PC-9 (cell line): ENCODE data around the gene EMILIN3. TPM values are rescaled to one million over a fixed set of nuclear protein-coding genes. Genes with fewer than 3 reads are reported as not detected.
A peak's percentile ranks its signal among the peaks of the same experiment; 100 is the strongest.

Experiments used
- BruUV-seq: library from RNA; stranded (reverse); fragments of 400-500 nt; replicated peaks from 2 replicates; lab custom pipeline; 2021; lab: Mats Ljungman, UMichigan
- CTCF ChIA-PET: fragments of 300-600 bp; sonication (Branson Sonifier 250); formaldehyde crosslinking; loops from one replicate; lab custom pipeline; 2022; ENCODE audit warnings: antibody characterized with exemption; lab: Charles Lee
- POLR2A ChIA-PET: fragments of 300-600 bp; sonication (Branson Sonifier 250); formaldehyde crosslinking; loops from one replicate; lab custom pipeline; 2022; ENCODE audit warnings: antibody characterized with exemption; ENCODE audit not compliant: unreplicated experiment; lab: Charles Lee
- DNase-seq, 2 experiments: peaks; one replicate each; pipeline versions ENCODE4 v3.0.0 to v3.0.0-alpha.2; 2015 to 2022; ENCODE audit warnings: mixed read lengths in 1 of 2
- H2AFZ ChIP-seq: fragments of 200-600 bp; sonication (generic); 2 replicates; pipeline ENCODE4 v1.8.1; 2017; ENCODE audit warnings: antibody characterized with exemption
- H3F3A ChIP-seq: fragments of 200-600 bp; sonication (generic); 2 replicates; pipeline ENCODE4 v1.8.1; 2017; ENCODE audit warnings: antibody characterized with exemption, mild to moderate bottlenecking, low read depth; ENCODE audit not compliant: insufficient read depth
- H3K27ac ChIP-seq: fragments of 200-600 bp; sonication (generic); 2 replicates; pipeline ENCODE4 v1.6.1; 2016; ENCODE audit warnings: mixed run types
- H3K27me3 ChIP-seq: fragments of 200-600 bp; sonication (generic); 2 replicates; pipeline ENCODE4 v1.6.1; 2016; ENCODE audit warnings: low read depth, mixed run types; ENCODE audit not compliant: insufficient read depth
- H3K36me3 ChIP-seq: fragments of 200-600 bp; sonication (generic); 2 replicates; pipeline ENCODE4 v1.6.1; 2016; ENCODE audit warnings: low read depth, mixed run types
- H3K4me1 ChIP-seq: fragments of 200-600 bp; sonication (generic); replicated peaks from 2 replicates; pipeline ENCODE4 v1.6.1; 2016; ENCODE audit warnings: mixed run types; ENCODE audit not compliant: insufficient read depth
- H3K4me2 ChIP-seq: fragments of 200-600 bp; sonication (generic); 2 replicates; pipeline ENCODE4 v1.6.1; 2017; ENCODE audit warnings: mixed run types
- H3K4me3 ChIP-seq: fragments of 200-600 bp; sonication (generic); 2 replicates; pipeline ENCODE4 v1.6.1; 2016; ENCODE audit warnings: mixed run types
- H3K79me2 ChIP-seq: fragments of 200-600 bp; sonication (generic); 2 replicates; pipeline ENCODE4 v1.6.1; 2017; ENCODE audit warnings: low read depth, mixed run types
- H3K9me2 ChIP-seq: fragments of 200-600 bp; sonication (generic); 2 replicates; pipeline ENCODE4 v1.8.1; 2017; ENCODE audit warnings: mild to moderate bottlenecking; ENCODE audit not compliant: insufficient read depth
- H3K9me3 ChIP-seq: fragments of 200-600 bp; sonication (generic); 2 replicates; pipeline ENCODE4 v1.8.1; 2016; ENCODE audit warnings: low read depth; ENCODE audit not compliant: insufficient read depth
- H4K20me1 ChIP-seq: fragments of 200-600 bp; sonication (generic); 2 replicates; pipeline ENCODE4 v1.8.1; 2017; ENCODE audit not compliant: insufficient read depth
- EZH2 ChIP-seq: fragments of 200-600 bp; sonication (generic); IDR thresholded peaks from 2 replicates; pipeline ENCODE4 v1.8.0; 2017; ENCODE audit warnings: antibody characterized with exemption, low read depth
- intact Hi-C: fragments of 100-400 bp; cut with micrococcal nuclease; formaldehyde crosslinking; loops from one replicate; pipeline ENCODE4 v1.10.0; 2022; ENCODE audit not compliant: unreplicated experiment
- total RNA-seq: library from RNA; stranded (reverse); gene quantifications from 2 replicates; pipeline ENCODE4 v1.2.3, GENCODE V29; 2021
- TF ChIP-seq, protein P1 (sequence below): fragments of 200-600 bp; sonication (generic); conservative IDR thresholded peaks from 2 replicates; pipeline ENCODE4 v1.6.1; 2017; ENCODE audit warnings: mixed run types, antibody characterized with exemption, mild to moderate bottlenecking, moderate library complexity

The EMILIN3 gene
- total RNA-seq, 1 experiment from 2014 or later, result not detected

GRCh38 chr20:41358230-41358629, 8.4 kb downstream of the EMILIN3 start:
- intact Hi-C loops, result no loop called here
- no peaks in the 10 kb centered on the region for H3K36me3 ChIP-seq
- no TSS peak for BruUV-seq

GRCh38 chr20:41357424-41358163, 9.0 kb downstream of the EMILIN3 start:
- BruUV-seq, result no TSS peak
- intact Hi-C loops, result no loop called here
- Histone ChIP-seq H3F3A (no peaks in the 10 kb centered on the region), H3K4me3 (no peak overlapping the region), H3K4me1 (no peaks in the 10 kb centered on the region), H4K20me1 (no peaks in the 10 kb centered on the region), H3K4me2 (no peak overlapping the region), H3K79me2 (no peaks in the 10 kb centered on the region), H3K36me3 (no peaks in the 10 kb centered on the region), H3K9me3 (no peaks in the 10 kb centered on the region), H3K27me3 (no peaks in the 10 kb centered on the region), H2AFZ (no peak overlapping the region), H3K9me2 (no peaks in the 10 kb centered on the region), H3K27ac (no peak overlapping the region)
- CTCF ChIA-PET, result interaction anchor here (0.6 kb wide), 2 partner anchors 88 to 481 kb away, joined by 3 to 7 read pairs; no protein-coding TSS in a partner anchor
- TF ChIP-seq, protein P1, sequence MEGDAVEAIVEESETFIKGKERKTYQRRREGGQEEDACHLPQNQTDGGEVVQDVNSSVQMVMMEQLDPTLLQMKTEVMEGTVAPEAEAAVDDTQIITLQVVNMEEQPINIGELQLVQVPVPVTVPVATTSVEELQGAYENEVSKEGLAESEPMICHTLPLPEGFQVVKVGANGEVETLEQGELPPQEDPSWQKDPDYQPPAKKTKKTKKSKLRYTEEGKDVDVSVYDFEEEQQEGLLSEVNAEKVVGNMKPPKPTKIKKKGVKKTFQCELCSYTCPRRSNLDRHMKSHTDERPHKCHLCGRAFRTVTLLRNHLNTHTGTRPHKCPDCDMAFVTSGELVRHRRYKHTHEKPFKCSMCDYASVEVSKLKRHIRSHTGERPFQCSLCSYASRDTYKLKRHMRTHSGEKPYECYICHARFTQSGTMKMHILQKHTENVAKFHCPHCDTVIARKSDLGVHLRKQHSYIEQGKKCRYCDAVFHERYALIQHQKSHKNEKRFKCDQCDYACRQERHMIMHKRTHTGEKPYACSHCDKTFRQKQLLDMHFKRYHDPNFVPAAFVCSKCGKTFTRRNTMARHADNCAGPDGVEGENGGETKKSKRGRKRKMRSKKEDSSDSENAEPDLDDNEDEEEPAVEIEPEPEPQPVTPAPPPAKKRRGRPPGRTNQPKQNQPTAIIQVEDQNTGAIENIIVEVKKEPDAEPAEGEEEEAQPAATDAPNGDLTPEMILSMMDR, result no peak
- TF ChIP-seq EZH2, result no peak
- POLR2A ChIA-PET, result no interaction called here
- peak in 1 of 2 experiments; percentile 17 for DNase-seq

More at GRCh38 chr20:41358230-41358629, 8.4 kb downstream of the EMILIN3 start:
- ChIA-PET POLR2A (no interaction called here), CTCF (interaction anchor here (0.6 kb wide), 1 partner anchor 480 kb away, joined by 3 read pairs; no protein-coding TSS in a partner anchor)
- no peak for DNase-seq
- no peaks in the 10 kb centered on the region for H3K9me2 ChIP-seq
- H4K20me1 ChIP-seq, result no peaks in the 10 kb centered on the region
- no peaks in the 10 kb centered on the region for H3F3A ChIP-seq
- H3K27me3 ChIP-seq, result no peaks in the 10 kb centered on the region
- no peaks in the 10 kb centered on the region for H3K9me3 ChIP-seq
- H3K4me3 ChIP-seq, result no peak overlapping the region
- no peak overlapping the region for H3K27ac ChIP-seq
- TF ChIP-seq, protein P1, result no peak
- TF ChIP-seq EZH2, result no peak
- no peaks in the 10 kb centered on the region for H3K79me2 ChIP-seq
- H3K4me1 ChIP-seq, result no peaks in the 10 kb centered on the region
- H2AFZ ChIP-seq, result no peak overlapping the region
- no peak overlapping the region for H3K4me2 ChIP-seq

- Histone ChIP-seq H3K9me2 (no peaks in the 10 kb centered on the region), H3K4me3 (no peak overlapping the region), H3K27me3 (no peaks in the 10 kb centered on the region), H3K4me1 (no peaks in the 10 kb centered on the region), H3K79me2 (no peaks in the 10 kb centered on the region), H3K36me3 (no peaks in the 10 kb centered on the region), H3K27ac (no peak overlapping the region), H4K20me1 (no peaks in the 10 kb centered on the region), H3F3A (no peaks in the 10 kb centered on the region), H3K9me3 (no peaks in the 10 kb centered on the region), H3K4me2 (no peak overlapping the region), H2AFZ (no peak overlapping the region)
- intact Hi-C loops, result no loop called here
- POLR2A ChIA-PET, result no interaction called here
- no TSS peak for BruUV-seq
- peak in 1 of 2 experiments; percentile 16 for DNase-seq
- CTCF ChIA-PET, result no interaction called here
- TF ChIP-seq, protein P1, result no peak
- TF ChIP-seq EZH2, result no peak
Measured at GRCh38 chr20:41356951-41357350, 9.7 kb downstream of the EMILIN3 start.
